DLD1 (cell line): Measurements from ENCODE around the gene CIAO3.

Source experiments
- in situ Hi-C: cut with HindIII; loops from 2 replicates; pipeline ENCODE4 v1.10.0; 2017; ENCODE audit warnings: low sequenced_read_pairs

The CIAO3 gene

GRCh38 chr16:736936-737481 lies 3.8 kb downstream of the CIAO3 start:
- in situ Hi-C loops = no loop called here

- in situ Hi-C loops = no loop called here
Observed at GRCh38 chr16:735982-736453, 4.8 kb downstream of the CIAO3 start.

GRCh38 chr16:734981-735881 lies 5.6 kb downstream of the CIAO3 start:
- in situ Hi-C loops = no loop called here

GRCh38 chr16:734208-734980 lies 6.4 kb downstream of the CIAO3 start:
- in situ Hi-C loops = no loop called here

GRCh38 chr16:733382-734207 lies 7.2 kb downstream of the CIAO3 start:
- in situ Hi-C loops = no loop called here

- in situ Hi-C loops = no loop called here
Observed at GRCh38 chr16:732936-733335, 7.9 kb downstream of the CIAO3 start.

- in situ Hi-C loops = no loop called here
Observed at GRCh38 chr16:732332-732731, 8.5 kb downstream of the CIAO3 start.

- in situ Hi-C loops = no loop called here
Observed at GRCh38 chr16:730666-731509, 9.9 kb downstream of the CIAO3 start.

GRCh38 chr16:729768-730665 lies 10.8 kb downstream of the CIAO3 start:
- in situ Hi-C loops = no loop called here

- in situ Hi-C loops = no loop called here
Observed at GRCh38 chr16:728890-729744, 11.7 kb downstream of the CIAO3 start.

GRCh38 chr16:728131-728889 lies 12.5 kb downstream of the CIAO3 start:
- in situ Hi-C loops = no loop called here

GRCh38 chr16:727291-727977 lies 13.4 kb downstream of the CIAO3 start:
- in situ Hi-C loops = no loop called here

GRCh38 chr16:726438-727290 lies 14.1 kb downstream of the CIAO3 start, which contains the start of the genes CCDC78 and HAGHL:
CCDC78 (minus strand) TSS chr16:726443; CDS start chr16:726367, 76 bp downstream.
HAGHL (plus strand) TSS chr16:727106; CDS start chr16:727510, 404 bp downstream.
- in situ Hi-C loops = no loop called here

GRCh38 chr16:726188-726437 lies 14.7 kb downstream of the CIAO3 start:
- in situ Hi-C loops = no loop called here

- in situ Hi-C loops = no loop called here
Observed at GRCh38 chr16:725463-726187, 15.2 kb downstream of the CIAO3 start.
